ENCODE measurements around the gene RAB8B.

Gene RAB8B

GRCh38 chr15:63288778-63289378, 99.5 kb downstream of the RAB8B start:
- TF ChIP-seq TAF1 (IDR thresholded peaks at IDR 0.05; ENCODE audit: borderline replicate concordance, insufficient read depth, low read length) (no peak), SIN3A (IDR thresholded peaks at IDR 0.05; ENCODE audit: borderline replicate concordance, insufficient read depth, low read length) (no peak), FOXP2 (optimal IDR thresholded peaks at IDR 0.05; ENCODE audit: borderline replicate concordance, extremely low read depth, extremely low read length, insufficient read depth) (no peak), POLR2AphosphoS5 (IDR thresholded peaks at IDR 0.05; ENCODE audit: low read depth, low read length) (no peak), REST (IDR thresholded peaks at IDR 0.05; ENCODE audit: insufficient read depth in 1 of 2, low read depth in 2 of 2, low read length in 2 of 2) (no peak)

GRCh38 chr15:63291507-63291906, 102.1 kb downstream of the RAB8B start:
- TF ChIP-seq SIN3A (IDR thresholded peaks at IDR 0.05; ENCODE audit: borderline replicate concordance, insufficient read depth, low read length) (no peak), REST (IDR thresholded peaks at IDR 0.05; ENCODE audit: insufficient read depth in 1 of 2, low read depth in 2 of 2, low read length in 2 of 2) (no peak), FOXP2 (optimal IDR thresholded peaks at IDR 0.05; ENCODE audit: borderline replicate concordance, extremely low read depth, extremely low read length, insufficient read depth) (no peak), POLR2AphosphoS5 (IDR thresholded peaks at IDR 0.05; ENCODE audit: low read depth, low read length) (no peak), TAF1 (IDR thresholded peaks at IDR 0.05; ENCODE audit: borderline replicate concordance, insufficient read depth, low read length) (no peak)

- no peak for TF ChIP-seq SIN3A (IDR thresholded peaks at IDR 0.05; ENCODE audit: borderline replicate concordance, insufficient read depth, low read length)
- TF ChIP-seq REST (IDR thresholded peaks at IDR 0.05; ENCODE audit: insufficient read depth in 1 of 2, low read depth in 2 of 2, low read length in 2 of 2): no peak
- no peak for TF ChIP-seq TAF1 (IDR thresholded peaks at IDR 0.05; ENCODE audit: borderline replicate concordance, insufficient read depth, low read length)
- no peak for TF ChIP-seq POLR2AphosphoS5 (IDR thresholded peaks at IDR 0.05; ENCODE audit: low read depth, low read length)
- TF ChIP-seq FOXP2 (optimal IDR thresholded peaks at IDR 0.05; ENCODE audit: borderline replicate concordance, extremely low read depth, extremely low read length, insufficient read depth): no peak
These were observed 102.8 kb downstream of the RAB8B start for GRCh38 chr15:63292241-63292640.

- no peak for TF ChIP-seq FOXP2 (optimal IDR thresholded peaks at IDR 0.05; ENCODE audit: borderline replicate concordance, extremely low read depth, extremely low read length, insufficient read depth)
- TF ChIP-seq REST (IDR thresholded peaks at IDR 0.05; ENCODE audit: insufficient read depth in 1 of 2, low read depth in 2 of 2, low read length in 2 of 2): no peak
- no peak for TF ChIP-seq SIN3A (IDR thresholded peaks at IDR 0.05; ENCODE audit: borderline replicate concordance, insufficient read depth, low read length)
- TF ChIP-seq POLR2AphosphoS5 (IDR thresholded peaks at IDR 0.05; ENCODE audit: low read depth, low read length): no peak
- TF ChIP-seq TAF1 (IDR thresholded peaks at IDR 0.05; ENCODE audit: borderline replicate concordance, insufficient read depth, low read length): no peak
These were observed 103.4 kb downstream of the RAB8B start for GRCh38 chr15:63292771-63293170.
